Glutamatergic neuron (in vitro differentiated cells): ENCODE results near the gene SERPINE3. TPM values are rescaled to one million over a fixed set of nuclear protein-coding genes. Genes with fewer than 3 reads are reported as not detected.

ENCODE experiments used
- DNase-seq: peaks from one replicate; pipeline ENCODE4 v3.0.0; 2022
- H3K27ac Mint-ChIP-seq: one replicate; pipeline ENCODE4 v1.8.0; 2020; ENCODE audit warnings: mild to moderate bottlenecking, mixed read lengths, inconsistent platforms; ENCODE audit not compliant: unreplicated experiment
- H3K27me3 Mint-ChIP-seq: one replicate; pipeline ENCODE4 v1.8.0; 2020; ENCODE audit warnings: mild to moderate bottlenecking, moderate library complexity, mixed read lengths, inconsistent platforms; ENCODE audit not compliant: unreplicated experiment
- H3K36me3 Mint-ChIP-seq: one replicate; pipeline ENCODE4 v1.8.0; 2020; ENCODE audit warnings: mild to moderate bottlenecking, mixed read lengths, inconsistent platforms; ENCODE audit not compliant: unreplicated experiment
- H3K4me1 Mint-ChIP-seq: one replicate; pipeline ENCODE4 v1.8.0; 2020; ENCODE audit warnings: mild to moderate bottlenecking, low read depth, mixed read lengths, inconsistent platforms; ENCODE audit not compliant: unreplicated experiment
- H3K4me3 Mint-ChIP-seq: one replicate; pipeline ENCODE4 v1.8.0; 2020; ENCODE audit warnings: mild to moderate bottlenecking, mixed read lengths, inconsistent platforms; ENCODE audit not compliant: unreplicated experiment
- H3K9me3 Mint-ChIP-seq: one replicate; pipeline ENCODE4 v1.8.0; 2020; ENCODE audit warnings: mild to moderate bottlenecking, moderate library complexity, mixed read lengths, inconsistent platforms; ENCODE audit not compliant: unreplicated experiment
- CTCF ChIP-seq: fragments of 200-600 bp; sonication (generic); IDR thresholded peaks from one replicate; pipeline ENCODE4 v1.5.0; 2021; ENCODE audit not compliant: partially characterized antibody, unreplicated experiment
- total RNA-seq: library from RNA; stranded (reverse); fragmentation: NEBNext Ultra II Directional; extraction: Animal tissue kit (Norgen Biotek cat#: 25700); gene quantifications from one replicate; pipeline ENCODE4 v1.2.1, GENCODE V29; 2021; ENCODE audit not compliant: unreplicated experiment

SERPINE3 gene
- total RNA-seq, 1 donor from 2014 or later, result not detected

DNA sequence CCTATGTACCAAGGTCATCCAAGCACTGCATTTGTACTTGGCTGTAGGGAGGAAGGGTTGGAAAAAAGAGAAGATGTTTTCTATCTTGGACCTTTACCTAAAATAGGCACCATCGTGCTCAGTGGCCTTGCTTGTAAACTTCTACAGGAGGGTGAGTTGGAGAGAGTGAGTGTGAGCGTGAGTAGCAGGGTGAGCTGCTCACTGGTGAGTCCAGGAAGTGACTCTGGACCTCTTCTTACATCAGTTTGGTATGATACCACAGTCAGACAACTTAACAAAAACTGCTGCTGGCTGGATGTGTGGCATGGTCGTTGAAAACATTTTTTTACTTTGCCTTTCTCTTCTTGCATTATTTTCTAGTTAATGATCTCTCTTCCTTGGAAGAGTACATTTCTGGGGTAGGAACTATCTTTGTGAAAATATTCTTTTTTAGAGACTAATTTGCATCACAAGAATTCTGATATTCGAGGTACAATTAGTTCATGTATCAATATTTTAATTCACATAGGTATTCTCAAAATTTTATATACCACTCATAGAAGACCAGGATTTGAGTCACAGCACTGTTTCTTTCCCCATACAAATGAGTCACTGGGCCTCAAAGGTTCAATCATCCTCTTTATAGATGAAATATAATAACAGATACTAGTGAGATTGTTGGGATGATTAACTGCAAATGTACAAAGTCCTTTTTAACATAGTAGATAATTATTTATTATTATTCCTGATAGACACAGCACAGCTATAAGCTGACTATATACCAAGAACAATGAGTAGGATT, 651 bp downstream of the SERPINE3 start:
- Mint-ChIP-seq H3K27me3 (peaks cover 2% of the 10 kb centered on the region), H3K27ac (no peak overlapping the region), H3K4me3 (no peak overlapping the region), H3K9me3 (peaks cover 1% of the 10 kb centered on the region), H3K4me1 (peaks cover 6% of the 10 kb centered on the region), H3K36me3 (no peaks in the 10 kb centered on the region)
- no peak for DNase-seq
- no peak for TF ChIP-seq CTCF

GRCh38 chr13:51341232-51341631, 1.7 kb downstream of the SERPINE3 start:
- Mint-ChIP-seq H3K27me3 (peaks cover 2% of the 10 kb centered on the region), H3K9me3 (peaks cover 1% of the 10 kb centered on the region), H3K4me1 (peaks cover 6% of the 10 kb centered on the region), H3K27ac (no peak overlapping the region), H3K36me3 (no peaks in the 10 kb centered on the region), H3K4me3 (no peak overlapping the region)
- no peak for DNase-seq
- TF ChIP-seq CTCF, result no peak

GRCh38 chr13:51341791-51342190, 2.3 kb downstream of the SERPINE3 start:
- no peaks in the 10 kb centered on the region for H3K36me3 Mint-ChIP-seq
- no peak overlapping the region for H3K4me3 Mint-ChIP-seq
- H3K27me3 Mint-ChIP-seq, result peaks cover 2% of the 10 kb centered on the region
- no peak for TF ChIP-seq CTCF
- H3K27ac Mint-ChIP-seq, result no peak overlapping the region
- DNase-seq, result no peak
- H3K9me3 Mint-ChIP-seq, result peaks cover 1% of the 10 kb centered on the region
- H3K4me1 Mint-ChIP-seq, result peaks cover 6% of the 10 kb centered on the region

- H3K27ac Mint-ChIP-seq, result no peak overlapping the region
- H3K4me3 Mint-ChIP-seq, result no peak overlapping the region
- peaks cover 1% of the 10 kb centered on the region for H3K9me3 Mint-ChIP-seq
- DNase-seq, result no peak
- no peak for TF ChIP-seq CTCF
- H3K4me1 Mint-ChIP-seq, result peaks cover 12% of the 10 kb centered on the region
- H3K27me3 Mint-ChIP-seq, result peaks cover 2% of the 10 kb centered on the region
- H3K36me3 Mint-ChIP-seq, result no peaks in the 10 kb centered on the region
These were observed 3.2 kb downstream of the SERPINE3 start for GRCh38 chr13:51342706-51343105.

DNA sequence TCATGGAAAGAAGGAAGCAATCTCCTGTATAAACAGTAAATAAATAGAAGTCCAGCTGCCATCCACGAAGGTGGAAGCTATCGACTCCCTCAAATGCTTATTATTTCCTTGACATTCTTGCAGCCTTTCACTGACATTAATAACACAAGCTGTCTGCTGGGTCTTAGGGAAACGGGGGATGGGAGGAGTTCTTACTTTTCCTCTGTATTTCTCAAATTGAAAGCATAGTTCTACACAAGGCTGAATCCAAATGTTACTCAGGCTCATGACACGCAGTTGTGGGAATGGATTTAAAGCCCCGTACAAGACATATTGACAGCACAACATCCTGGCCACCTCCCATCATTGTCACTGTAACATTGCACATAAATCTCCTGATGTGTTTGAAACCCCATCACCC, 4.0 kb downstream of the SERPINE3 start:
- no peak for DNase-seq
- peaks cover 1% of the 10 kb centered on the region for H3K9me3 Mint-ChIP-seq
- H3K27me3 Mint-ChIP-seq, result peaks cover 2% of the 10 kb centered on the region
- no peak overlapping the region for H3K27ac Mint-ChIP-seq
- no peaks in the 10 kb centered on the region for H3K36me3 Mint-ChIP-seq
- peaks cover 10% of the 10 kb centered on the region for H3K4me1 Mint-ChIP-seq
- no peak overlapping the region for H3K4me3 Mint-ChIP-seq
- TF ChIP-seq CTCF, result no peak
